MM.1S (cell line): Measurements from ENCODE around the gene RNF220.

Source experiments
- DNase-seq: peaks from one replicate; pipeline ENCODE4 v3.0.0-alpha.2; 2015
- H2AFZ ChIP-seq: fragments of 300-600 bp; sonication (generic); 2 replicates; pipeline ENCODE4 v1.6.0; 2016; ENCODE audit warnings: antibody characterized with exemption, low read length
- H3F3A ChIP-seq: fragments of 300-600 bp; sonication (generic); 2 replicates; pipeline ENCODE4 v1.6.1; 2016; ENCODE audit warnings: mild to moderate bottlenecking, antibody characterized with exemption, low read length, moderate library complexity, mixed read lengths; ENCODE audit not compliant: insufficient read depth
- H3K27ac ChIP-seq: fragments of 300-600 bp; sonication (generic); 2 replicates; pipeline ENCODE4 v1.5.1; 2016; ENCODE audit warnings: mild to moderate bottlenecking, low read length
- H3K27me3 ChIP-seq: fragments of 300-600 bp; sonication (generic); replicated peaks from 2 replicates; pipeline ENCODE4 v1.6.0; 2016; ENCODE audit warnings: low read length; ENCODE audit not compliant: insufficient read depth
- H3K36me3 ChIP-seq: fragments of 300-600 bp; sonication (generic); replicated peaks from 2 replicates; pipeline ENCODE4 v1.6.1; 2016; ENCODE audit warnings: mild to moderate bottlenecking, low read length, mixed read lengths; ENCODE audit not compliant: insufficient read depth
- H3K4me1 ChIP-seq: fragments of 300-600 bp; sonication (generic); 2 replicates; pipeline ENCODE4 v1.6.1; 2016; ENCODE audit warnings: low read length, mixed read lengths
- H3K4me2 ChIP-seq: fragments of 300-600 bp; sonication (generic); 2 replicates; pipeline ENCODE4 v1.6.0; 2016; ENCODE audit warnings: low read depth, low read length
- H3K4me3 ChIP-seq: fragments of 300-600 bp; sonication (generic); 2 replicates; pipeline ENCODE4 v1.5.1; 2016; ENCODE audit warnings: low read length, mixed read lengths
- H3K79me2 ChIP-seq: fragments of 300-600 bp; sonication (generic); 2 replicates; pipeline ENCODE4 v1.6.1; 2016; ENCODE audit warnings: mixed run types, low read length, mixed read lengths
- H3K9ac ChIP-seq: fragments of 300-600 bp; sonication (generic); 2 replicates; pipeline ENCODE4 v1.6.1; 2016; ENCODE audit warnings: low read length, mixed read lengths
- H3K9me2 ChIP-seq: fragments of 300-600 bp; sonication (generic); replicated peaks from 2 replicates; pipeline ENCODE4 v1.6.1; 2016; ENCODE audit warnings: mild to moderate bottlenecking, low read length, mixed read lengths; ENCODE audit not compliant: insufficient read depth
- H3K9me3 ChIP-seq: fragments of 300-600 bp; sonication (generic); replicated peaks from 2 replicates; pipeline ENCODE4 v1.6.1; 2016; ENCODE audit warnings: mild to moderate bottlenecking, low read length, mixed read lengths; ENCODE audit not compliant: insufficient read depth
- H4K20me1 ChIP-seq: fragments of 300-600 bp; sonication (generic); 2 replicates; pipeline ENCODE4 v1.6.1; 2016; ENCODE audit warnings: mild to moderate bottlenecking, low read length, moderate library complexity, mixed read lengths; ENCODE audit not compliant: insufficient read depth
- EZH2 ChIP-seq: fragments of 300-600 bp; sonication (generic); optimal IDR thresholded peaks from 2 replicates; pipeline ENCODE3; 2017; ENCODE audit warnings: low read depth, mild to moderate bottlenecking, antibody characterized with exemption, low read length, mixed read lengths
- EZH2phosphoT487 ChIP-seq: fragments of 300-600 bp; sonication (generic); IDR thresholded peaks from 2 replicates; pipeline ENCODE4 v1.6.1; 2018; ENCODE audit warnings: antibody characterized with exemption, low read length
- TF ChIP-seq, protein P1 (sequence below): fragments of 300-600 bp; sonication (generic); IDR thresholded peaks from 2 replicates; pipeline ENCODE4 v1.5.1; 2016; ENCODE audit warnings: antibody characterized with exemption, low read length, mixed read lengths

The RNF220 gene

DNA sequence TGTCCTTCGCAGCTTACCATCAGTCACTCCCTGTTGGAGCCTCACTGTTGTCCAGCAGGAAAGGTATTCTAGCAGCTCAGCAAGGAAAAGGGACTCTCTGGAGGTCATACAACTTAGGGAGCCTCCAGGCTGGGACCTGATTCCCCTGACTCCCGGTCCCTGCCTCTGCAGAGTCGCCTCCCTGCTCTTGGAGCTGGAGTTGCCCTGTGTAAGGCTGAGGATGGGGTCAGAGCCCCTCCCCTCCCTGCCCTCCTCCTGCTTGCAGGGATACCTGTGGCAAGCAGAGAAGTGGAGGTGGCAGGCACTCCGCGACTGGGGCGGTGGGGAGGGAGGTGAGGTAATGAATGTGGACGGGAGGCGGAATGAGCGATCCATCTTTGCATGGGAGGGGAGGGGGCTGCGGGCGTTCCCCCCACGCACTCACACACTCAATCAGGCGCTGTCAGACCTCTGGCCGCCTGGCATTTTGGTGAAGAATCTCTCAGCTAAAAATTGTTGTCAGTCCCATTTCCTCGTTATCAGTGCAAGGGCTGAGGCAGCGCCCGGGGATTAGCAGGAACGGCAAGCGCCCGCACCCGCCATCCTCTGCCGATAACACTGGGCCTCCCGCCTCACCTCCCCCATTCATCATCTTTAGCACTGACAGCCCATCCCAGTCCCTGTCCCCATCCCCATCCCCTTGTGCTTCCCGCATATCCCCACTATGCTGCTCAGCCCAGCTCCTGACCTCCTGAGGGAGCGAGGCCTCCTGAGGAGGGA is 204.9 kb downstream of the RNF220 start:
- TF ChIP-seq, protein P1, sequence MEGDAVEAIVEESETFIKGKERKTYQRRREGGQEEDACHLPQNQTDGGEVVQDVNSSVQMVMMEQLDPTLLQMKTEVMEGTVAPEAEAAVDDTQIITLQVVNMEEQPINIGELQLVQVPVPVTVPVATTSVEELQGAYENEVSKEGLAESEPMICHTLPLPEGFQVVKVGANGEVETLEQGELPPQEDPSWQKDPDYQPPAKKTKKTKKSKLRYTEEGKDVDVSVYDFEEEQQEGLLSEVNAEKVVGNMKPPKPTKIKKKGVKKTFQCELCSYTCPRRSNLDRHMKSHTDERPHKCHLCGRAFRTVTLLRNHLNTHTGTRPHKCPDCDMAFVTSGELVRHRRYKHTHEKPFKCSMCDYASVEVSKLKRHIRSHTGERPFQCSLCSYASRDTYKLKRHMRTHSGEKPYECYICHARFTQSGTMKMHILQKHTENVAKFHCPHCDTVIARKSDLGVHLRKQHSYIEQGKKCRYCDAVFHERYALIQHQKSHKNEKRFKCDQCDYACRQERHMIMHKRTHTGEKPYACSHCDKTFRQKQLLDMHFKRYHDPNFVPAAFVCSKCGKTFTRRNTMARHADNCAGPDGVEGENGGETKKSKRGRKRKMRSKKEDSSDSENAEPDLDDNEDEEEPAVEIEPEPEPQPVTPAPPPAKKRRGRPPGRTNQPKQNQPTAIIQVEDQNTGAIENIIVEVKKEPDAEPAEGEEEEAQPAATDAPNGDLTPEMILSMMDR, result no peak
- TF ChIP-seq EZH2phosphoT487, result no peak
- no peak for TF ChIP-seq EZH2

DNA sequence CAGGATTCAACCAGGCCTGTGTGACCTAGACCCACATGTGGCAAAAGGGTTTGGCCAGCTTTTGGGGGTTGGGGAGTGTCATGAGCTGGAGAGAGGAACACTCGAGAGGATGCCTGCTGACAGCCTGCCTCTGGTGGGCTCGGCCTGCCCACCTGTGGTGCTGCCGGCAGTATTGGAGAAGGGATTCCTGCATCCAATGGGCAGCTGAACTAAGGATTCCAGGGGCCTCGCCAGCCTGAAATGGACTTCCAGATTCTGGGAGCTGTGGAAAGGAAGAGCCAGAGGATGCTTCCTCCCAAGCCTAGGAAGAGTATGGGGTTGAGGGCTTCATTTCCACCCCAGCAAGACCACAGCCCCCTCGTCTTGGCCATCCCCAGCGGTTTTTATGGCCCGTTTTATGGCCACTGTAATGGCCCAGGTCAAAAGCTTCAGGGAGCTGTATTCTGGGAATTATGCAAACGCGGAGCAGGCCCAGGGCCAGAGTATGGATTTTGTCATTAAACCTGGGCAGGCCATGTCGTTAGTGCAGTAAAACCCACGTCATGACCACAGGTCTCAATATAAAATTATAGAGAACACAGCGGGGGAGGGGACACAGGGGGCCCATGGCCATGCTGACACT is 205.6 kb downstream of the RNF220 start:
- Histone ChIP-seq H3K27ac (no peak overlapping the region), H3K9me2 (no peaks in the 10 kb centered on the region), H2AFZ (no peak overlapping the region), H3K4me3 (no peak overlapping the region), H3K36me3 (no peaks in the 10 kb centered on the region), H4K20me1 (no peaks in the 10 kb centered on the region), H3K27me3 (peaks cover 10% of the 10 kb centered on the region; the same call in 1 of the 2 replicates), H3K9ac (no peak overlapping the region), H3K4me1 (no peaks in the 10 kb centered on the region), H3F3A (no peaks in the 10 kb centered on the region), H3K9me3 (no peaks in the 10 kb centered on the region), H3K4me2 (no peak overlapping the region), H3K79me2 (no peaks in the 10 kb centered on the region)
- TF ChIP-seq EZH2 (no peak), EZH2phosphoT487 (no peak)
- TF ChIP-seq, protein P1, result no peak
- DNase-seq, result no peak

More for the DNA sequence above, 204.9 kb downstream of the RNF220 start:
- H3K27me3 ChIP-seq, result peaks cover 10% of the 10 kb centered on the region; the same call in 1 of the 2 replicates
- no peak overlapping the region for H3K4me2 ChIP-seq
- H3K4me3 ChIP-seq, result no peak overlapping the region
- H3K9ac ChIP-seq, result no peak overlapping the region
- H3K79me2 ChIP-seq, result no peaks in the 10 kb centered on the region
- H2AFZ ChIP-seq, result no peak overlapping the region
- DNase-seq, result no peak
- no peaks in the 10 kb centered on the region for H3K9me2 ChIP-seq
- H3K4me1 ChIP-seq, result no peaks in the 10 kb centered on the region
- H3F3A ChIP-seq, result no peaks in the 10 kb centered on the region
- H3K36me3 ChIP-seq, result no peaks in the 10 kb centered on the region
- no peaks in the 10 kb centered on the region for H4K20me1 ChIP-seq
- no peak overlapping the region for H3K27ac ChIP-seq
- no peaks in the 10 kb centered on the region for H3K9me3 ChIP-seq

DNA sequence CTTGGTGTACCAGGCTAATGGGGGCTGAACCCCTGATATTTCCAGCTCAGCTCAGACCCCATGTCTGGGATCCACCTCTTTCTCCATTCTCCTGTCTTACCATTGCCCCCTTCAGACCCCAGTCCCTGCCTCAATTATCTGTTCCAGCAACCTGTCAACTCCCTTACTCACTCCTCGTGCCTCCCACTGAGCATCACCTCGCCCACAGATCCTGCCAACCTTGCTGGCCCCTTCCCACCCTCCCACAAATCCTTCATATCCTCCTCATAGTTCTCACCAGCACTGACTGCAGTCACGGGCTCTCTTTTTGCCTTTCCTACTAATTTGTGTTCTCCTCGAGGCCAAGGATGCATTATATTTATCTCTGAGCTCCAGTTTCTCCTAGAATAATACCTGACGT is 206.4 kb downstream of the RNF220 start:
- TF ChIP-seq EZH2phosphoT487 (no peak), EZH2 (no peak)
- TF ChIP-seq, protein P1, result no peak
- H4K20me1 ChIP-seq, result no peaks in the 10 kb centered on the region
- H3K4me1 ChIP-seq, result no peaks in the 10 kb centered on the region
- no peaks in the 10 kb centered on the region for H3K9me3 ChIP-seq
- H3K27ac ChIP-seq, result no peak overlapping the region
- H3K9ac ChIP-seq, result no peak overlapping the region
- H2AFZ ChIP-seq, result no peak overlapping the region
- peaks cover 8% of the 10 kb centered on the region; the same call in 1 of the 2 replicates for H3K27me3 ChIP-seq
- H3K79me2 ChIP-seq, result no peaks in the 10 kb centered on the region
- H3K36me3 ChIP-seq, result no peaks in the 10 kb centered on the region
- H3K4me2 ChIP-seq, result no peak overlapping the region
- H3K9me2 ChIP-seq, result no peaks in the 10 kb centered on the region
- H3F3A ChIP-seq, result no peaks in the 10 kb centered on the region
- H3K4me3 ChIP-seq, result no peak overlapping the region
- no peak for DNase-seq
